ENCODE results near the gene GARS1.
A peak's percentile ranks its signal among the peaks of the same experiment; 100 is the strongest.
"Not testable (repeated sequence)": the region's sequence is repeated elsewhere in the genome, so short reads cannot be mapped to it uniquely, and the experiment has no call there.

Gene GARS1

GRCh38 chr7:30627026-30627425 is 32.3 kb downstream of the GARS1 start:
- no peak for DNase-seq (ENCODE audit: low spot score)

- DNase-seq (ENCODE audit: low spot score): peak; percentile 41
Observed at GRCh38 chr7:30630986-30631385, 36.3 kb downstream of the GARS1 start.

- no peak for DNase-seq (ENCODE audit: low spot score)
Observed at GRCh38 chr7:30633223-30633622, 38.5 kb downstream of the GARS1 start.

DNA sequence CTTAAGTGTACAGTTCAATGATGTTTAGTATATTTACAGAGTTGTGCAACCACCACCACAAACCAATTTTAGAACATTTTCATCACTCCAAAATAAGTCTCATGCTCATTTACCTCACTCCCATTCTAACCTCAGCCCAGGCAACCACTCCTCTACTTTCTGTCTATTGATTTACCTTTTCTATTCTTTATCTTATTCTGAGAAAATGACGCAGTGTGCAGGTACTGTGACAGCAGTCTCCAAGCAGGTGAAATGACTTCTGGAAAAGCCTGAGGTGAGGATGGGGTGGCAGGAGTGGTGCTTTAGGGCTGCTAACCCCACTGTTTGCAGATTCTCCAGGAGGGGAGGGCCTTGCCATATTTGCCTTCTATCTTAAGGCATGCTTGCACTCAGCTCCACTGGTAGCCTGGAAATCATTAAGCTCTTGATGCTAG is 39.5 kb downstream of the GARS1 start:
- DNase-seq (ENCODE audit: low spot score): no peak

GRCh38 chr7:30634634-30635201 is 40.0 kb downstream of the GARS1 start:
- no peak for DNase-seq (ENCODE audit: low spot score)

DNA sequence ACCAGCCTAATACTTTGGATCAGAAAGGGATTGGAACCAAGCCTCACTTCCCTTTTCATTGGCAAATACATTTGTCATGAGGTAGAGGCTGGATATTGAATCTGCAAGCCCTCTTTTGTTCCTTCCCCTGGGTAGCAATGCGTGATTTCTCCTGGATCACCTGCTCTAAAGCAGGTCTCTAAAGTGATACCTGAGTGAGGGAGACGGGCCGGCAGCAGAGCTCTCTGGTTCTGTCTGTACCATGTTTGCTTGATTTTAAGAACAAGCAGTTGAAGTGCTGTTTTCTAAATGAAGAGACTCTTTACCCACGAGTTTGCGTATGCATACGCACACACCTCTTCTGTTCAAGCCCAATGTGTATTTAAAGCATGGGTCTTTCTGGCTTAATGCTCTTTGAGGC is 41.1 kb downstream of the GARS1 start:
- no peak for DNase-seq (ENCODE audit: low spot score)

DNA sequence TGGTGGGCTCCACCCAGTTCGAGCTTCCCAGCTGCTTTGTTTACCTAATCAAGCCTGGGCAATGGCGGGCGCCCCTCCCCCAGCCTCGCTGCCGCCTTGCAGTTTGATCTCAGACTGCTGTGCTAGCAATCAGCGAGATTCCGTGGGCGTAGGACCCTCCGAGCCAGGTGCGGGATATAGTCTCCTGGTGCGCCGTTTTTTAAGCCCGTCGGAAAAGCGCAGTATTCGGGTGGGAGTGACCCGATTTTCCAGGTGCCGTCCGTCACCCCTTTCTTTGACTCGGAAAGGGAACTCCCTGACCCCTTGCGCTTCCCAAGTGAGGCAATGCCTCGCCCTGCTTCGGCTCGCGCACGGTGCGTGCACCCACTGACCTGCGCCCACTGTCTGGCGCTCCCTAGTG is 47.6 kb downstream of the GARS1 start:
- not testable (repeated sequence) for DNase-seq (ENCODE audit: low spot score)

DNA sequence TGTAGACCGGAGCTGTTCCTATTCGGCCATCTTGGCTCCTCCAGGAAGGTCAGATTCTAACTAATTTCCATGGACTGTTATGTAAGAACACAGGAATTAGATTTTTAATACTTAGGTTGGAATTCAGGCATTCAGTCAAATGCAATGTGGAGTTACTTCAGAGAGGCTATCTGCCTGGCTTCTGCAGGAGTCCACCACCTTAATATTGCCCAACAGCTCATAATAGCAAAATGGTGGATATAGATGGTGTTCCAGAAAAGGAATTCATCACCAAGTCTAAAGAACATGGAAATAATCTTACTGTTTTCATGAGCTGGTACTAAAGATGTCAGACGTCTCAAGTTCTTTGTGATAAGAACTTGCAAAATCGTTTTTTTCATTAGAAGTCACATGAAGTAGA is 48.1 kb downstream of the GARS1 start:
- DNase-seq (ENCODE audit: low spot score): no peak

GRCh38 chr7:30644286-30644955 is 49.7 kb downstream of the GARS1 start:
- DNase-seq (ENCODE audit: low spot score): no peak

DNA sequence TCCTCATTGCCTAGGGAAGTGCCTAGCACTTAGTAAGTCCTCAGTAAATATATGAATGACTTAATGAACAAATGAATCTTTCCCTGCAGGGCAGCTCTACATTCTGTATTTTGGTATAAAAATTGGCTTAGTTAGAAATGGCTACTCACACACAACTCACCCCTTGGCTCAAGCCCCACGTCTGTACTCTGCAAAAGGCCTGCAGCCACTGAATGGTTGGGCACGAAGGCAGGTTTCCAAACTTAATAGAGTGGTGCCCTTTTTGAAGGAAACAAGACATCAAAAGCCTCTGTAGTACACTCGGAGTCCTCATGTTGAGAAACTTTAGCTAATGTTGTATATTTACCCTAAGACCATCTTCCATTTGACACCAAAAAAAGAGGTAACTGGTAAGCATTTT is 51.0 kb downstream of the GARS1 start:
- DNase-seq (ENCODE audit: low spot score): no peak

DNA sequence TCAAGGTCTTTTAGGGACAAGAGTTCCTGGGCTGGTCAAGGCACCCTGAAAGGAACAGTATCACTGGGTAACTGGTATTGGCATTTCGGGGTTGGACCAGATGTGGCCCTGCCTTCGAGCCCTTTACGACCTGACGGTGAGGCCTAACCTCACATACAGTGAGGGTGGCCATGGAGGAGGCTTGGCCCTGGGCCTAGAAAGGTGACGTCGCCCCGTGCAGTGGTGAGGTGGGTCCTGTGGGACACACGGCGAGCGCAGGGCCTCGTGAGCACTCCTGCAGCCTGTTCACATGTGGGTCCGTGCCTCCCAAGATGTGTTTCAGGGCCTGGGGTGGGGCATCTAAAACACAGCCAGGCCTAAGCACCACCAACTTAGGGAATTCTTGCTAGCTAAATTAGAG is 51.5 kb downstream of the GARS1 start:
- DNase-seq (ENCODE audit: low spot score): no peak

DNA sequence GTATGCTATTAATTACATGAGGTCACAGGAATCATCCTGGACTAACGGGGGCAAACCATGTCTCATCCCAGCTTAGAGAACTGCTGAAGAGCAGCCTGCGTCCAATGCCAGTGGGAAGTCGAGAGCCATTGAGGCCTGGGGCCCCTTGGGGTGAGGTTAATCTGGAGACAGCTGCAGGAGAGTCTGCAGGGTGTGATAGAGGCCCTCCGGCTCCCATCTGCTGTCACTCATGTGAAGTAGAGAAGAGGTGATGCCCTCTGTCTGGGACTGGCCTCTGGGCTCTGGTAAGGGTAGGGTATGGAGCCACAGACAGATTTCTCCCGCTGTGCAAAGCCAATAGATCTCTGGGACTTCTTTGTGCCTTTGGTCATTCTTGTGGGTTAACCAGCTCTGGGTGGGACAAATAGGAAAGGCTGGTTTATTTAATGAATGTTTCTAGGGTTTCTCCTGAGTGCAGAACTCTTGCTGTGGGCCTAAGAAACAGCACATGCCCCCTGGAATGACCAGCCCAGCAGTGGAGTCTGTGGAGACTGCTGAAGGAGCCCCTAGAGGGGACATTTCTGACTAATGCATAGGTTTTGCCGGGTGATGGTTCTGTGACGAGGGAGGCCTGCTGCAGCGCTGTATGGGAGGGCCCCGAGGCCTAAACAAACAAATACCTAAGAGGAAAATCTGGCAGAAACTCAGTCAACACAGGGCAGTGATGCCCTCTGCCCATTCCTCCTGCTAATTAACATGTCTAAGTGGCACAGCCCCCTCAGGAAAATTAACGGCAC is 53.1 kb downstream of the GARS1 start:
- DNase-seq (ENCODE audit: low spot score): no peak

DNA sequence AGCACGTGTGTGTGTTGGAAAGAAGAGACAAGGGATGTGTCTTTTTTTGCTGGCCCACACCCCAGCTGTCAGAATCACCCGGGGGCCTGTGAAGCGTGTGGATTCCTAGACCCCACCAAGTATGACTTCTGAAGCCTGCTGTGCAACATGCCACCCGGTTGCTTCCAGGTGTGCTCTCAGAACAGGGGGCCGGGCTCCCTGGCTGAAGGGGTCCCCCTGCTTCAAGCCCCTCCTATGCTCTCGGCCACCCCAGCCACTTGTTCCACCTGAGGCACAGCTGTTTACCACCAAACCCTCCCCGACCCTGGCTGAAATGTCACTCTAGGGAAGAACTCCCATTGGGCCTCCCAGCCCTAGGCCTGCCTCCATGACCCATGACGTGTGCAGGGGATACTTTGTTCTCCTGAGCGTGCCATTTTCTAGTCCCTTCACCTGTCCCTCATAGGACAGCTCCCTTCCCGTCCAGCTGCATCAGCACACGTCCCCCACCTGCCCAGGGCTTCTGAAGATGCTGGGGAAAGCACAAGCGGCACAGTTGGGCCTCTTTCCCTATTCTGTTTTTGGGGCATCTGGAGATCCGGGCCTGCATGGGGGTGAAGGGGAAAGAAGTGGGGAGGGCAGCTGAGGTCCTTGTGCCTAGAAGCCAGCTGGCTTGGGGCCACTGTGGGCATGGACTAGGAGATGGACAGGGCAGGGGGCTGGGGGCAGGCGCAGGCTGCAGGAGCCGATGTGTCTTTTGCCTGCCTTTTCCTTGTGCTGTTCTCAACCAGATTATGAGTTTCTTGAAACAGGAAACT is 54.3 kb downstream of the GARS1 start:
- DNase-seq (ENCODE audit: low spot score): no peak

GRCh38 chr7:30649717-30650420 is 55.2 kb downstream of the GARS1 start:
- DNase-seq (ENCODE audit: low spot score): no peak

- no peak for DNase-seq (ENCODE audit: low spot score)
Observed at GRCh38 chr7:30650421-30650808, 55.7 kb downstream of the GARS1 start.

GRCh38 chr7:30652132-30652531 is 57.5 kb downstream of the GARS1 start:
- no peak for DNase-seq (ENCODE audit: low spot score)

DNA sequence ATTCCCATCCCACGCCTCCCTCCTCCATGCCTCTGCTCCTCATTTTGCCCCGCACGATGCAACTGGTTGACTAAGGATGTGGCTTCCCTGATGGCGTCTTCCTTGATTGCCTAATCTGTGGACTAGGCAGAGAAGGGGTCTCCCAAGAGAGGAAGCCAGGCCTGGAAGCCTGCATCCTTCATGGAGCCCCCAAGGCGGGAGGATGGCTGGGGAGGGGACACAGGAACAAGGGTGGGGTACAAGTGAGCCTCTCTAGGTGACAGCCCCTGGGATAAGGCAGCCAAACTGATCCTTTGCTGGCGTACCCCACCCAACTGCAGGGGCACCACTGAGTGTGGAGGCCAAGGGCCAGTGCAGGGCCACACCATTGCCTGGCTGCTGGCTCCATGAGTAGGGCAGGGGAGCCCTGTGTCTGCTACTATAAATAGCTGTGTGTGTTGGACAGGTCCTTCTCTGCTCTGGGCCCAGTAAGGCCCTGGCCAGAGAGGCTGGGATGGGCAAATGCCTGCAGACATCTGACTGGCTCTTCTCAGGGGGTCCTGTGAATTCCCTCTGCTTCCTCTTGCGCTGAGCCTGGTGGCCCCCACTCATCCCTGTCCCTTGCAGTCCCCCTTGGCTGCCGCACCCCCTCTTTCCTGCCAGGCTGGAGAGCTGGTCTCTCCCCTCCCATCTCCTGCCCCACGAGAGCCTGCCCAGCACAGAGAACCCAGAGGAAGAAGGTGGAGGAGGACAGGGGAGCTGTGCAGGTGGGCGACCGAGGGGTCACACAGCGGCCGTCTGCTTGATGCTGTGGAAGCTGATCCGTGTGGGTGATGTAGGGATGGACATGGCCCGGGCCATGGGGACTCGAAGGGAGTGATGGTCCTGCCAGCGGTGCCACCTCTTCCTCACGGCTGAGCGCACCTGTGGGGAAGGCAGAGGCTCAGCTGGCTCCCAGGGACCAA is 58.3 kb downstream of the GARS1 start:
- DNase-seq (ENCODE audit: low spot score): no peak

GRCh38 chr7:30654296-30655090 is 59.8 kb downstream of the GARS1 start:
- no peak for DNase-seq (ENCODE audit: low spot score)

DNA sequence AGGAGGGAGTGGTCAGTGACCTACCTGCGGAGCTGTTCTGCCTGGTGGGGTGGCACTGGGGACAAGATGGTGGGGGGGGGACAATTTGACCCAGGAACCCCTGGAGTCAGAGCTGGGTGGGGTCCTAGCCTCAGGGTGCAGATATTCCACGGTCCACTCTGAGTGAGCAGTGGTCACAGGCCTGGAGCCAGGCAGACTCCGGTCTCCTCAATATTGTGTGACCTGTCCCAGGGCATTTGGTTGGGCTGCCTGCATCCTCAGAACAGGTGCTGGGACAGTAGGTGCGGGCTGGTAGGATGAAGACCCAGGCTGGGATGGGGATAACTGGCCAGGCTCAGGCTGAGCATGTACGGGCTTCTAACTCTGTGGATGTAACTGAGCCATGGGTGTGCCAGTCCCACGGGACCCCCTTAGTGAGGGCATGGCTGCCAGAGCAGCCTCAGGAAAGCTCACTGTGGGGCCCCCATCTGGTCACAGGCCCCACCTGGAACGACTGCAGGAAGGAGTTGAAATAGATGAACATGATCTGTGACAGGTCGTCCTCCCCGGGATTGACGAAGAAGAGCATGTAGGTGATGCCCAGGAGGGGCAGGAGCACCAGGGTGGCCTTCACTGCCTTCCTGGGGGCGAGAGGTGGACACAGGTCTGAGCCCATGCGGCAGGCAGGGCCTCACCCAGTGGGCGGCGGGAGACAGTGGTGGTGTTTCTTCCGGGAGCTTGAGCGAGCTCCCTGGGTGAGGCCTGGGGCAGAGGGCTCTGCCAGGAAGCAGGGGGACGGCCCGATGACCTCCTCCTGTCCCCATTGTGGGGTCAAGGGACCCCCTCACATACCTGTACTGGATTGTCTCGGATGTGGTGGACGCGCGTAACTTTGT is 60.7 kb downstream of the GARS1 start:
- no peak for DNase-seq (ENCODE audit: low spot score)
